HL-60 (cell line): ENCODE measurements around the gene TMEM121.

Experiments used
- DNase-seq, 2 experiments: peaks; one replicate each; pipeline ENCODE4 v3.0.0-alpha.2; 2010 to 2020; ENCODE audit warnings: low read depth in 1 of 2, low spot score in 1 of 2
- H3K27ac ChIP-seq: fragments of 250-450 bp; sonication (Bioruptor Pico); replicated peaks from 2 replicates; pipeline ENCODE4 v1.5.1; 2020; ENCODE audit warnings: mild to moderate bottlenecking, moderate library complexity
- H3K27me3 ChIP-seq: fragments of 250-450 bp; sonication (Bioruptor Pico); 2 replicates; pipeline ENCODE4 v1.5.1; 2021; ENCODE audit warnings: mild to moderate bottlenecking, moderate library complexity; ENCODE audit not compliant: insufficient read depth, poor library complexity, severe bottlenecking
- H3K4me3 ChIP-seq: replicated peaks from 2 replicates; pipeline ENCODE4 v1.5.1; 2011; ENCODE audit warnings: mild to moderate bottlenecking, control low read depth, low read length; ENCODE audit not compliant: insufficient read depth
- GABPA ChIP-seq: IDR thresholded peaks from 2 replicates; pipeline ENCODE4 v1.6.1; 2012; ENCODE audit warnings: low read depth
- POLR2AphosphoS5 ChIP-seq: IDR thresholded peaks from 2 replicates; pipeline ENCODE4 v1.6.1; 2012; ENCODE audit warnings: low read depth
- SPI1 ChIP-seq: IDR thresholded peaks from 2 replicates; pipeline ENCODE4 v1.6.1; 2012; ENCODE audit warnings: low read depth, mild to moderate bottlenecking, borderline replicate concordance
- TF ChIP-seq, protein P1 (sequence below): IDR thresholded peaks from one replicate; pipeline ENCODE4 v1.5.1; 2011; ENCODE audit warnings: low read length, control low read depth, inconsistent platforms; ENCODE audit not compliant: insufficient read depth
- TF ChIP-seq, protein P2 (sequence below): IDR thresholded peaks from 2 replicates; pipeline ENCODE4 v1.6.1; 2012; ENCODE audit warnings: low read depth; ENCODE audit not compliant: insufficient replicate concordance

The TMEM121 gene

DNA sequence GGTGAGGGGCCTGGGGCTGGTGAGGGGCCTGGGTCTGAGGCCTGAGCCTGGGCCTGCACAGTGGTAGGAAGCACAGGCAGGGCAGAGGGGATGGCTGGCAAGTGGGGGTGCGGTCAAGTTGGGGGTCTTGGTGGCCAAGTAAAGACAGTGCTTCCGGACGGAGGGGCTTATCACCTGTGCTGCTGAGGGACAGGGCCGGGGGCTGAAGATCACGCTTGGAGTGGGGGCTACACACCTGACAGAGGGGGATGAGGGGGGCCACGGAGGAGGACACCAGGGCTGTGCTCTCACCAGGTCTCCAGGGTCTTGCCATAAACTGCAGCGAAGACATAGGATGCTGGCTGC, 23.1 kb upstream of the TMEM121 start:
- no peak for DNase-seq
- Histone ChIP-seq H3K27me3 (peaks cover 2% of the 10 kb centered on the region), H3K4me3 (no peak overlapping the region), H3K27ac (no peak overlapping the region)
- TF ChIP-seq, protein P1, sequence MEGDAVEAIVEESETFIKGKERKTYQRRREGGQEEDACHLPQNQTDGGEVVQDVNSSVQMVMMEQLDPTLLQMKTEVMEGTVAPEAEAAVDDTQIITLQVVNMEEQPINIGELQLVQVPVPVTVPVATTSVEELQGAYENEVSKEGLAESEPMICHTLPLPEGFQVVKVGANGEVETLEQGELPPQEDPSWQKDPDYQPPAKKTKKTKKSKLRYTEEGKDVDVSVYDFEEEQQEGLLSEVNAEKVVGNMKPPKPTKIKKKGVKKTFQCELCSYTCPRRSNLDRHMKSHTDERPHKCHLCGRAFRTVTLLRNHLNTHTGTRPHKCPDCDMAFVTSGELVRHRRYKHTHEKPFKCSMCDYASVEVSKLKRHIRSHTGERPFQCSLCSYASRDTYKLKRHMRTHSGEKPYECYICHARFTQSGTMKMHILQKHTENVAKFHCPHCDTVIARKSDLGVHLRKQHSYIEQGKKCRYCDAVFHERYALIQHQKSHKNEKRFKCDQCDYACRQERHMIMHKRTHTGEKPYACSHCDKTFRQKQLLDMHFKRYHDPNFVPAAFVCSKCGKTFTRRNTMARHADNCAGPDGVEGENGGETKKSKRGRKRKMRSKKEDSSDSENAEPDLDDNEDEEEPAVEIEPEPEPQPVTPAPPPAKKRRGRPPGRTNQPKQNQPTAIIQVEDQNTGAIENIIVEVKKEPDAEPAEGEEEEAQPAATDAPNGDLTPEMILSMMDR, result no peak
- TF ChIP-seq POLR2AphosphoS5 (no peak), GABPA (no peak), SPI1 (no peak)
- TF ChIP-seq, protein P2, sequence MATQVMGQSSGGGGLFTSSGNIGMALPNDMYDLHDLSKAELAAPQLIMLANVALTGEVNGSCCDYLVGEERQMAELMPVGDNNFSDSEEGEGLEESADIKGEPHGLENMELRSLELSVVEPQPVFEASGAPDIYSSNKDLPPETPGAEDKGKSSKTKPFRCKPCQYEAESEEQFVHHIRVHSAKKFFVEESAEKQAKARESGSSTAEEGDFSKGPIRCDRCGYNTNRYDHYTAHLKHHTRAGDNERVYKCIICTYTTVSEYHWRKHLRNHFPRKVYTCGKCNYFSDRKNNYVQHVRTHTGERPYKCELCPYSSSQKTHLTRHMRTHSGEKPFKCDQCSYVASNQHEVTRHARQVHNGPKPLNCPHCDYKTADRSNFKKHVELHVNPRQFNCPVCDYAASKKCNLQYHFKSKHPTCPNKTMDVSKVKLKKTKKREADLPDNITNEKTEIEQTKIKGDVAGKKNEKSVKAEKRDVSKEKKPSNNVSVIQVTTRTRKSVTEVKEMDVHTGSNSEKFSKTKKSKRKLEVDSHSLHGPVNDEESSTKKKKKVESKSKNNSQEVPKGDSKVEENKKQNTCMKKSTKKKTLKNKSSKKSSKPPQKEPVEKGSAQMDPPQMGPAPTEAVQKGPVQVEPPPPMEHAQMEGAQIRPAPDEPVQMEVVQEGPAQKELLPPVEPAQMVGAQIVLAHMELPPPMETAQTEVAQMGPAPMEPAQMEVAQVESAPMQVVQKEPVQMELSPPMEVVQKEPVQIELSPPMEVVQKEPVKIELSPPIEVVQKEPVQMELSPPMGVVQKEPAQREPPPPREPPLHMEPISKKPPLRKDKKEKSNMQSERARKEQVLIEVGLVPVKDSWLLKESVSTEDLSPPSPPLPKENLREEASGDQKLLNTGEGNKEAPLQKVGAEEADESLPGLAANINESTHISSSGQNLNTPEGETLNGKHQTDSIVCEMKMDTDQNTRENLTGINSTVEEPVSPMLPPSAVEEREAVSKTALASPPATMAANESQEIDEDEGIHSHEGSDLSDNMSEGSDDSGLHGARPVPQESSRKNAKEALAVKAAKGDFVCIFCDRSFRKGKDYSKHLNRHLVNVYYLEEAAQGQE, result no peak

- no peak overlapping the region for H3K27ac ChIP-seq
- H3K4me3 ChIP-seq, result no peak overlapping the region
- TF ChIP-seq, protein P2, result no peak
- TF ChIP-seq, protein P1, result no peak
- TF ChIP-seq POLR2AphosphoS5 (no peak), GABPA (no peak), SPI1 (no peak)
- DNase-seq, result no peak
- H3K27me3 ChIP-seq, result peaks cover 2% of the 10 kb centered on the region
Observed at GRCh38 chr14:105503935-105504692, 22.3 kb upstream of the TMEM121 start.

DNA sequence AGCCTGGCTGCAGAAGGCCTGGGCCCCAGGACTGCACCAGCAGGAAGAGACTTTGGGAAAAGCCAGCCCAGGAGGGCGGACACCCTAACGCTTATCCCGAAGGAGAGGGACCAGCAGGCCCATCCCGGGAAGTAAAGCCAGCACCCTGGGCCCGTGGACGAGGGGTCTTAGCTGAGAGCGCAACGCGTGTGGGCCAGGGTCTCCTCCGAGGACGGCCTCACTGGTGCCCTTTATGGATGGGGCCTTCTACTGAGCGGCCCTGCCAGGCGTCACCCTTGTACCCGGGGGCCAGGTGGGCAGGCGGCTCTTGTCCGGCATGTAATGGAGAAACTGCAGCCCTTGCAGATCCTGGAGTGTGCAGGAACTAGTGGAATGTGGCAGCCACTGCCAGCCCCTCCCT, 21.3 kb upstream of the TMEM121 start:
- TF ChIP-seq POLR2AphosphoS5, result no peak
- TF ChIP-seq, protein P2, result no peak
- TF ChIP-seq SPI1, result no peak
- TF ChIP-seq, protein P1, result no peak
- TF ChIP-seq GABPA, result no peak
- no peak overlapping the region for H3K4me3 ChIP-seq
- H3K27me3 ChIP-seq, result peaks cover 2% of the 10 kb centered on the region
- no peak overlapping the region for H3K27ac ChIP-seq
- no peak for DNase-seq
